ENCODE data around the gene CCDC97.

DNA sequence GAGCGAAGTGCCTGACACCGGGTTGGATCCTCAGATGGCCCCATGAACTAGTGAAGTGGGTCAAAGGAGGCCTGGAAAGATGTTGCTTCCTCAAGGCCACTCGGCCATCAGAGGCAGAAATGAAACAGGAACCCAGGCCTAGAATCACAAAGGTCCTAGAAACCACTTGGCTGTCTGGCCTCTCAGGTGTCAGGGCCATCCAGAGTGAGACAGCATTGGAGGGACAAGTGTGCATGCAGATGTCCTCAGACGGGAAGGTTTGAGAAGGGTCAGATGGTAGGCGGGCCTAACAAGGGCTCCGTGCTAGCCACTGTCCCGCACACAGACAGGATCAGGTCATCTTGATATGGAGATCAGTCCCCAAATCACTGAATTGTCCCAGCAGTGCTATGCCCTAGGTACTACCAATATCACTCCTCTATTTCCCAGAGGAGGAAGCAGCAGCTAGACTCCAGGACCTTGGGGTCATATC, 14.3 kb downstream of the CCDC97 start:
- no peak for TF ChIP-seq ZFP30 (CRISPR knock-in tag; IDR thresholded peaks at IDR 0.05)
- TF ChIP-seq ISL1 (CRISPR knock-in tag; IDR thresholded peaks at IDR 0.05): no peak
- TF ChIP-seq ZNF8 (CRISPR knock-in tag; IDR thresholded peaks at IDR 0.05): no peak
- no peak for TF ChIP-seq GLIS3 (CRISPR knock-in tag; IDR thresholded peaks at IDR 0.05)
- TF ChIP-seq, protein P1, sequence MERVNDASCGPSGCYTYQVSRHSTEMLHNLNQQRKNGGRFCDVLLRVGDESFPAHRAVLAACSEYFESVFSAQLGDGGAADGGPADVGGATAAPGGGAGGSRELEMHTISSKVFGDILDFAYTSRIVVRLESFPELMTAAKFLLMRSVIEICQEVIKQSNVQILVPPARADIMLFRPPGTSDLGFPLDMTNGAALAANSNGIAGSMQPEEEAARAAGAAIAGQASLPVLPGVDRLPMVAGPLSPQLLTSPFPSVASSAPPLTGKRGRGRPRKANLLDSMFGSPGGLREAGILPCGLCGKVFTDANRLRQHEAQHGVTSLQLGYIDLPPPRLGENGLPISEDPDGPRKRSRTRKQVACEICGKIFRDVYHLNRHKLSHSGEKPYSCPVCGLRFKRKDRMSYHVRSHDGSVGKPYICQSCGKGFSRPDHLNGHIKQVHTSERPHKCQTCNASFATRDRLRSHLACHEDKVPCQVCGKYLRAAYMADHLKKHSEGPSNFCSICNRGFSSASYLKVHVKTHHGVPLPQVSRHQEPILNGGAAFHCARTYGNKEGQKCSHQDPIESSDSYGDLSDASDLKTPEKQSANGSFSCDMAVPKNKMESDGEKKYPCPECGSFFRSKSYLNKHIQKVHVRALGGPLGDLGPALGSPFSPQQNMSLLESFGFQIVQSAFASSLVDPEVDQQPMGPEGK (CRISPR knock-in tag; IDR thresholded peaks at IDR 0.05; ENCODE audit: borderline replicate concordance): no peak

Data from SK-N-SH treated with all-trans-retinoic acid at 6 μM for 48 hours (cell line).